HepG2 (cell line): ENCODE results near the gene RCC1. TPM values are rescaled to one million over a fixed set of nuclear protein-coding genes. Genes with fewer than 3 reads are reported as not detected.
"Not testable (repeated sequence)": the region's sequence is repeated elsewhere in the genome, so short reads cannot be mapped to it uniquely, and the experiment has no call there.

Source experiments
- CEBPG ChIP-seq: IDR thresholded peaks from 2 replicates; pipeline ENCODE4 v1.6.1; 2016
- ELF3 ChIP-seq: IDR thresholded peaks from 2 replicates; pipeline ENCODE4 v1.6.1; 2016; ENCODE audit warnings: missing genetic modification reagents, missing compliant biosample characterization
- ERF ChIP-seq: IDR thresholded peaks from 2 replicates; pipeline ENCODE4 v1.6.1; 2018; ENCODE audit warnings: missing biosample characterization, missing genetic modification reagents
- FOXK1 ChIP-seq: sonication (generic); formaldehyde crosslinking; IDR thresholded peaks from 2 replicates; pipeline ENCODE4 v1.4.0; 2020; ENCODE audit warnings: low read depth, missing genetic modification reagents, borderline replicate concordance
- LCORL ChIP-seq, 2 experiments: fragments of 450-650 bp in 1 of 2; sonication (generic) in 1 of 2; formaldehyde crosslinking in 1 of 2; IDR thresholded peaks; 2 replicates each; pipeline versions ENCODE4 v1.5.0 to v1.6.1; 2017 to 2020; ENCODE audit warnings: antibody characterized with exemption in 1 of 2, missing genetic modification reagents in 1 of 2
- MIXL1 ChIP-seq: IDR thresholded peaks from 2 replicates; pipeline ENCODE4 v1.6.1; 2016
- RXRB ChIP-seq: IDR thresholded peaks from 2 replicates; pipeline ENCODE4 v1.6.1; 2016; ENCODE audit warnings: borderline replicate concordance, missing genetic modification reagents, missing compliant biosample characterization
- SALL1 ChIP-seq: sonication (generic); formaldehyde crosslinking; IDR thresholded peaks from 2 replicates; pipeline ENCODE4 v1.8.0; 2022; ENCODE audit warnings: mild to moderate bottlenecking, missing genetic modification reagents
- THAP11 ChIP-seq: IDR thresholded peaks from 2 replicates; pipeline ENCODE4 v1.6.1; 2016; ENCODE audit warnings: missing biosample characterization, missing genetic modification reagents
- ZFX ChIP-seq: sonication (generic); formaldehyde crosslinking; IDR thresholded peaks from 2 replicates; pipeline ENCODE4 v1.4.0; 2020; ENCODE audit warnings: mild to moderate bottlenecking, low read depth, missing genetic modification reagents, moderate library complexity
- ZNF430 ChIP-seq: sonication (generic); formaldehyde crosslinking; IDR thresholded peaks from 2 replicates; pipeline ENCODE4 v1.9.0; 2021; ENCODE audit warnings: mild to moderate bottlenecking, missing genetic modification reagents
- ZNF432 ChIP-seq: sonication (generic); formaldehyde crosslinking; IDR thresholded peaks from 2 replicates; pipeline ENCODE4 v1.5.0; 2020; ENCODE audit warnings: missing genetic modification reagents, mild to moderate bottlenecking, borderline replicate concordance
- ZSCAN29 ChIP-seq: sonication (generic); formaldehyde crosslinking; conservative IDR thresholded peaks from 2 replicates; pipeline ENCODE4 v1.4.0; 2020; ENCODE audit warnings: mild to moderate bottlenecking, missing genetic modification reagents
- polyA plus RNA-seq, 8 experiments: library from polyadenylated mRNA; depleted of rRNA in 3 of 8; stranded (reverse) in 7 of 8; unstranded in 1 of 8; fragments of >200 nt; fragmentation: Illumina TruSeq in 4 of 8; extraction: Trizol in 4 of 8; gene quantifications; 2 replicates each; pipeline versions ENCODE4 v1.2.1 to v1.2.3, GENCODE V29; 2011 to 2016; ENCODE audit warnings: low read depth in 4 of 8, missing spikeins in 1 of 8, mixed read lengths in 1 of 8; ENCODE audit not compliant: insufficient read depth in 1 of 8
- total RNA-seq, 5 experiments: library from RNA; depleted of rRNA; stranded (reverse); fragments of >200 nt; fragmentation: Illumina TruSeq; extraction: Trizol; gene quantifications; 2 replicates each; pipeline ENCODE4 v1.2.3, GENCODE V29; 2016; ENCODE audit warnings: low read depth in 1 of 5
- TF ChIP-seq, protein P1 (sequence below): IDR thresholded peaks from 2 replicates; pipeline ENCODE4 v1.6.1; 2018; ENCODE audit warnings: missing genetic modification reagents, mild to moderate bottlenecking, missing compliant biosample characterization
- TF ChIP-seq, protein P2 (sequence below), 2 experiments: sonication (generic) in 1 of 2; formaldehyde crosslinking in 1 of 2; IDR thresholded peaks; 2 replicates each; pipeline versions ENCODE4 v1.4.0 to v1.6.1; 2016 to 2020; ENCODE audit warnings: borderline replicate concordance in 1 of 2, low read depth in 1 of 2, mild to moderate bottlenecking in 1 of 2, missing genetic modification reagents in 1 of 2
- TF ChIP-seq, protein P3 (sequence below): IDR thresholded peaks from 2 replicates; pipeline ENCODE4 v1.6.1; 2016; ENCODE audit warnings: low read depth
- TF ChIP-seq, protein P4 (sequence below): IDR thresholded peaks from 2 replicates; pipeline ENCODE4 v1.6.1; 2016; ENCODE audit warnings: missing genetic modification reagents, missing compliant biosample characterization
- TF ChIP-seq, protein P5 (sequence below): IDR thresholded peaks from 2 replicates; pipeline ENCODE4 v1.6.1; 2016

Gene RCC1
- total and polyA plus RNA-seq, 2 of the 13 experiments (the other 11 are each of a cell fraction or from before 2014, with no cell fraction given), result 47.2 to 80.8 TPM

DNA sequence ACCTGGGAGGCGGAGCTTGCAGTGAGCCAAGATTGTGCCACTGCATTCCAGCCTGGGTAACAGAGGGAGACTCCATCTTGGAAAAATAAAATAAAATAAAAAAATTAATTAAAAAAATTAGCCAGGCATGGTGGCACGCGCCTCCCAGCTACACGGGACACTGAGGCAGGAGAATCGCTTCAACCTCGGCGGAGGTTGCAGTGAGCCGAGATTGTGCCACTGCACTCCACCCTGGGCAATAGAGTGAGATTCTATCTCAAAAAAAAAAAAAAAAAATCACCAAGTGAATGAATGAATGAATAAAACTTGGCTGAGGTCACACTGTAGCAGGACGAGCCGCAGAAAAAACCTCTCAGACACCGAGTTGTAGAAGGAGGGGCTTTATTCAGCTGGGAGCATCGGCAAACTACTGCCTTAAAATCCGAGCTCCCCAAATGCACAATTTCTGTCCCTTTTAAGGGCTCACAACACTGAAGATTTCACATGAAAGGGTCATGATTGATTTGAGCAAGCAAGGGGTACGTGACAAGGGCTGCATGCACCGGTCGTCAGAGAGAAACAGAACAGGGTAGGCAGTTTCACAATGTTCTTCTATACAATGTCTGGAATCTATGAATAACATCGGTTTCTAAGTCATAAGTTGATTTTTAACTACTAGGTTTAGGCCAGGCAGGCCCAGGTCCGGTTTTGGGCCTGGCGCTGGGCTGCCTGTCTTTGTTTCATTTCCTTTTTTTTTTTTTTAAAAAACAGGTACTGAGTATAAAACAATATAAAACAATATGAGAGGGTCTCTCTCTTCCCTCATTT lies 80.9 kb downstream of the RCC1 start (continued):
- TF ChIP-seq, protein P1, sequence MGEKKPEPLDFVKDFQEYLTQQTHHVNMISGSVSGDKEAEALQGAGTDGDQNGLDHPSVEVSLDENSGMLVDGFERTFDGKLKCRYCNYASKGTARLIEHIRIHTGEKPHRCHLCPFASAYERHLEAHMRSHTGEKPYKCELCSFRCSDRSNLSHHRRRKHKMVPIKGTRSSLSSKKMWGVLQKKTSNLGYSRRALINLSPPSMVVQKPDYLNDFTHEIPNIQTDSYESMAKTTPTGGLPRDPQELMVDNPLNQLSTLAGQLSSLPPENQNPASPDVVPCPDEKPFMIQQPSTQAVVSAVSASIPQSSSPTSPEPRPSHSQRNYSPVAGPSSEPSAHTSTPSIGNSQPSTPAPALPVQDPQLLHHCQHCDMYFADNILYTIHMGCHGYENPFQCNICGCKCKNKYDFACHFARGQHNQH (CRISPR knock-in tag), result 0 out of 2 replicates have a peak, but pooled peaks have one; percentile 34
- TF ChIP-seq LCORL (IDR thresholded peaks at IDR 0.05), result not testable (repeated sequence)
- TF ChIP-seq LCORL (CRISPR knock-in tag; IDR thresholded peaks at IDR 0.05) (peak; percentile 80), RXRB (CRISPR knock-in tag) (peak; percentile 60; the same call in 1 of the 2 replicates), ERF (CRISPR knock-in tag) (0 out of 2 replicates have a peak, but pooled peaks have one; percentile 23), CEBPG (peak; percentile 82), ZSCAN29 (CRISPR knock-in tag) (0 out of 2 replicates have a peak, but pooled peaks have one; percentile 31), THAP11 (CRISPR knock-in tag) (0 out of 2 replicates have a peak, but pooled peaks have one; percentile 20), ZFX (CRISPR knock-in tag) (peak; percentile 84), MIXL1 (CRISPR knock-in tag) (peak; percentile 65; the same call in 1 of the 2 replicates), ELF3 (peak; percentile 53; the same call in 1 of the 2 replicates), ZNF432 (CRISPR knock-in tag) (peak; percentile 96), ZNF430 (CRISPR knock-in tag) (0 out of 2 replicates have a peak, but pooled peaks have one; percentile 29), SALL1 (CRISPR knock-in tag) (peak; percentile 65), FOXK1 (CRISPR knock-in tag) (0 out of 2 replicates have a peak, but pooled peaks have one; percentile 20)
- TF ChIP-seq, protein P2, sequence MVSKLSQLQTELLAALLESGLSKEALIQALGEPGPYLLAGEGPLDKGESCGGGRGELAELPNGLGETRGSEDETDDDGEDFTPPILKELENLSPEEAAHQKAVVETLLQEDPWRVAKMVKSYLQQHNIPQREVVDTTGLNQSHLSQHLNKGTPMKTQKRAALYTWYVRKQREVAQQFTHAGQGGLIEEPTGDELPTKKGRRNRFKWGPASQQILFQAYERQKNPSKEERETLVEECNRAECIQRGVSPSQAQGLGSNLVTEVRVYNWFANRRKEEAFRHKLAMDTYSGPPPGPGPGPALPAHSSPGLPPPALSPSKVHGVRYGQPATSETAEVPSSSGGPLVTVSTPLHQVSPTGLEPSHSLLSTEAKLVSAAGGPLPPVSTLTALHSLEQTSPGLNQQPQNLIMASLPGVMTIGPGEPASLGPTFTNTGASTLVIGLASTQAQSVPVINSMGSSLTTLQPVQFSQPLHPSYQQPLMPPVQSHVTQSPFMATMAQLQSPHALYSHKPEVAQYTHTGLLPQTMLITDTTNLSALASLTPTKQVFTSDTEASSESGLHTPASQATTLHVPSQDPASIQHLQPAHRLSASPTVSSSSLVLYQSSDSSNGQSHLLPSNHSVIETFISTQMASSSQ (IDR thresholded peaks at IDR 0.05; ENCODE audit: low read depth), result not testable (repeated sequence)
- TF ChIP-seq, protein P2 (CRISPR knock-in tag; IDR thresholded peaks at IDR 0.05; ENCODE audit: borderline replicate concordance), result peak; percentile 16; the same call in 1 of the 2 replicates
- TF ChIP-seq, protein P3, sequence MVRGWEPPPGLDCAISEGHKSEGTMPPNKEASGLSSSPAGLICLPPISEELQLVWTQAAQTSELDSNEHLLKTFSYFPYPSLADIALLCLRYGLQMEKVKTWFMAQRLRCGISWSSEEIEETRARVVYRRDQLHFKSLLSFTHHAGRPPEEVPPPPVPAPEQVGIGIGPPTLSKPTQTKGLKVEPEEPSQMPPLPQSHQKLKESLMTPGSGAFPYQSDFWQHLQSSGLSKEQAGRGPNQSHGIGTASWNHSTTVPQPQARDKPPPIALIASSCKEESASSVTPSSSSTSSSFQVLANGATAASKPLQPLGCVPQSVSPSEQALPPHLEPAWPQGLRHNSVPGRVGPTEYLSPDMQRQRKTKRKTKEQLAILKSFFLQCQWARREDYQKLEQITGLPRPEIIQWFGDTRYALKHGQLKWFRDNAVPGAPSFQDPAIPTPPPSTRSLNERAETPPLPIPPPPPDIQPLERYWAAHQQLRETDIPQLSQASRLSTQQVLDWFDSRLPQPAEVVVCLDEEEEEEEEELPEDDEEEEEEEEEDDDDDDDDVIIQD (CRISPR knock-in tag), result peak; percentile 53; the same call in 1 of the 2 replicates
- TF ChIP-seq, protein P4, sequence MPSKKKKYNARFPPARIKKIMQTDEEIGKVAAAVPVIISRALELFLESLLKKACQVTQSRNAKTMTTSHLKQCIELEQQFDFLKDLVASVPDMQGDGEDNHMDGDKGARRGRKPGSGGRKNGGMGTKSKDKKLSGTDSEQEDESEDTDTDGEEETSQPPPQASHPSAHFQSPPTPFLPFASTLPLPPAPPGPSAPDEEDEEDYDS (CRISPR knock-in tag), result peak; percentile 84
- TF ChIP-seq, protein P5, sequence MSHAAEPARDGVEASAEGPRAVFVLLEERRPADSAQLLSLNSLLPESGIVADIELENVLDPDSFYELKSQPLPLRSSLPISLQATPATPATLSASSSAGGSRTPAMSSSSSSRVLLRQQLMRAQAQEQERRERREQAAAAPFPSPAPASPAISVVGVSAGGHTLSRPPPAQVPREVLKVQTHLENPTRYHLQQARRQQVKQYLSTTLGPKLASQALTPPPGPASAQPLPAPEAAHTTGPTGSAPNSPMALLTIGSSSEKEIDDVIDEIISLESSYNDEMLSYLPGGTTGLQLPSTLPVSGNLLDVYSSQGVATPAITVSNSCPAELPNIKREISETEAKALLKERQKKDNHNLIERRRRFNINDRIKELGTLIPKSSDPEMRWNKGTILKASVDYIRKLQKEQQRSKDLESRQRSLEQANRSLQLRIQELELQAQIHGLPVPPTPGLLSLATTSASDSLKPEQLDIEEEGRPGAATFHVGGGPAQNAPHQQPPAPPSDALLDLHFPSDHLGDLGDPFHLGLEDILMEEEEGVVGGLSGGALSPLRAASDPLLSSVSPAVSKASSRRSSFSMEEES, result peak; percentile 31; the same call in 1 of the 2 replicates
